Renal pelvis (tissue), 4 donors: Measurements from ENCODE around the gene CDK5RAP3. TPM values are rescaled to one million over a fixed set of nuclear protein-coding genes. Genes with fewer than 3 reads are reported as not detected.

ENCODE experiments used
- DNase-seq: peaks from one replicate; pipeline ENCODE4 v3.0.0-alpha.2; 2013
- polyA plus RNA-seq, 3 donors: library from polyadenylated mRNA; unstranded; fragments of 120-200 nt; gene quantifications; one replicate each; pipeline ENCODE4 v1.2.1, GENCODE V29; 2013; ENCODE audit not compliant: insufficient read length in 3 of 3

The CDK5RAP3 gene
- polyA plus RNA-seq, 3 donors = 152 to 194 (median 178) TPM

GRCh38 chr17:47942096-47942510 lies 28.8 kb upstream of the CDK5RAP3 start:
- no peak for DNase-seq

- no peak for DNase-seq
These were observed 28.3 kb upstream of the CDK5RAP3 start for GRCh38 chr17:47942568-47942967.

- DNase-seq = no peak
These were observed 25.8 kb upstream of the CDK5RAP3 start for GRCh38 chr17:47945080-47945479.

- DNase-seq = no peak
These were observed 25.1 kb upstream of the CDK5RAP3 start for GRCh38 chr17:47945529-47946508.

- DNase-seq = no peak
These were observed 24.4 kb upstream of the CDK5RAP3 start for GRCh38 chr17:47946516-47946915.

GRCh38 chr17:47946929-47947397 lies 23.9 kb upstream of the CDK5RAP3 start:
- DNase-seq = peak; percentile 40

GRCh38 chr17:47948706-47949196 lies 22.2 kb upstream of the CDK5RAP3 start:
- no peak for DNase-seq

GRCh38 chr17:47949197-47949759 lies 21.6 kb upstream of the CDK5RAP3 start:
- DNase-seq = peak; percentile 86

GRCh38 chr17:47949946-47950345 lies 21.0 kb upstream of the CDK5RAP3 start:
- DNase-seq = no peak

GRCh38 chr17:47950448-47950847 lies 20.5 kb upstream of the CDK5RAP3 start:
- DNase-seq = no peak

GRCh38 chr17:47952171-47953021 lies 18.5 kb upstream of the CDK5RAP3 start:
- no peak for DNase-seq

GRCh38 chr17:47953909-47954308 lies 17.0 kb upstream of the CDK5RAP3 start:
- DNase-seq = no peak

- DNase-seq = no peak
These were observed 15.1 kb upstream of the CDK5RAP3 start for GRCh38 chr17:47955497-47956461.

- DNase-seq = no peak
These were observed 13.9 kb upstream of the CDK5RAP3 start for GRCh38 chr17:47956791-47957590.

- DNase-seq = peak; percentile 48
These were observed 13.1 kb upstream of the CDK5RAP3 start, which contains the start of gene PRR15L for GRCh38 chr17:47957591-47958490. PRR15L (minus strand) TSS chr17:47957883; CDS start chr17:47953234, 4,649 bp downstream.

- no peak for DNase-seq
These were observed 10.9 kb upstream of the CDK5RAP3 start for GRCh38 chr17:47959825-47960655.

- DNase-seq = no peak
These were observed 9.5 kb upstream of the CDK5RAP3 start for GRCh38 chr17:47961406-47961805.

- no peak for DNase-seq
These were observed 8.0 kb upstream of the CDK5RAP3 start for GRCh38 chr17:47962901-47963300.
